Measurements from ENCODE around the gene CDK5R2.

The CDK5R2 gene

DNA sequence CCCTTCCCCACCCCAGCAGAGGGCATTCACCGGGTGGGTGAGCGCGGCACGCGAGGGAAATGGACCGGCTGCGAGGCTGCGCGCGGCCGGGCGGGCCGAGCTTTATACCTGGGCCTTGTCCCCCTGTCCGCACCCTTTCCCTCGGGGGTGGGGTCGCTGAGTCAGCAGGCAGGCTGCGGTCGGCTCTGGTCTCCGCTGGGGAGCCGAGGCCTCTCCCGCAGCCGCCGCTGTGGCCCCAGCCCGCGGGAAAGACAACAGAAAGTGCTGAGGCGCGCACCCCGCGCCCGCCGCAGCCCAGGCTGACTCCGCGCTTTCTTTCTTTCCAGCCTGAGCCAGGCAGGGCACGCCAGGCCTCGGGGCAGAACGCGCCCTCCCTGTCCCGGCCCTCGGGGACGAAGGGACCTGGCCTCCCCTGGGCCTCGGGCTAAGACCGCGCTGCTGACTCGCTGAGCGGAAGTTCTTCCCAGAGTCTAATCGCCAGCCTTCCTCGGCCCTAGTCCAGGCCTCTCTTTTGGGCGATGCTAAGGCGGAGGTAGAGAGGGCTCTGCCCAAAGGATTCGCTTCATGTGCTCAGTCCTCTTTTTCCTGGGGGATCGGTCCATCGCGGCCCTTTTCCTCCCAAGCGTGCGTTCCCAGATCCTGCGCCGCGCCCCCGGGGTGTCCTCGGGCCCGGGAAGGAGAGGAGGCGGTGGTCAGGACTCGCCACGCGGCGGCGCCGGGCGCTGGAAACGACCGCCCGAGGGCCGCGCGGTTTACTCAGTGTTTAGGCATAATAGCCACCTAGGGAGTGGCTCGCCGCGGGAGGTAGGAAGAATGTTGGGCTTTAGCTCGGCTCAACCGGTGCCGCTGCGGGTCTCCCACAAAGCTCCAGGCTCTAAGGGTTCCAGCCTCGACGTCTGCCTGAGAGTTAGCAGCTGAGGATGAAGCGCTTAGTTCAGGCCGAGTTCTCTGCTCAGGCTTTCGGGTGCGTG, 34.2 kb downstream of the CDK5R2 start, which contains the start of gene CRYBA2:
Gene CRYBA2 (minus strand): TSS at position 78 of the 971 bp plus-strand sequence. CDS start 246 bp downstream, outside the sequence.
- Mint-ChIP-seq H3K4me1 (no peaks in the 10 kb centered on the region), H3K27ac (no peak within 1 kb of the TSS), H3K4me3 (no peak within 1 kb of the TSS), H3K27me3 (ENCODE audit: low read depth) (peaks cover 95% of the 10 kb centered on the region), H3K36me3 (ENCODE audit: low read depth) (no peaks in the 10 kb centered on the region), H3K9me3 (peaks cover 5% of the 10 kb centered on the region)
- TF ChIP-seq, protein P1, sequence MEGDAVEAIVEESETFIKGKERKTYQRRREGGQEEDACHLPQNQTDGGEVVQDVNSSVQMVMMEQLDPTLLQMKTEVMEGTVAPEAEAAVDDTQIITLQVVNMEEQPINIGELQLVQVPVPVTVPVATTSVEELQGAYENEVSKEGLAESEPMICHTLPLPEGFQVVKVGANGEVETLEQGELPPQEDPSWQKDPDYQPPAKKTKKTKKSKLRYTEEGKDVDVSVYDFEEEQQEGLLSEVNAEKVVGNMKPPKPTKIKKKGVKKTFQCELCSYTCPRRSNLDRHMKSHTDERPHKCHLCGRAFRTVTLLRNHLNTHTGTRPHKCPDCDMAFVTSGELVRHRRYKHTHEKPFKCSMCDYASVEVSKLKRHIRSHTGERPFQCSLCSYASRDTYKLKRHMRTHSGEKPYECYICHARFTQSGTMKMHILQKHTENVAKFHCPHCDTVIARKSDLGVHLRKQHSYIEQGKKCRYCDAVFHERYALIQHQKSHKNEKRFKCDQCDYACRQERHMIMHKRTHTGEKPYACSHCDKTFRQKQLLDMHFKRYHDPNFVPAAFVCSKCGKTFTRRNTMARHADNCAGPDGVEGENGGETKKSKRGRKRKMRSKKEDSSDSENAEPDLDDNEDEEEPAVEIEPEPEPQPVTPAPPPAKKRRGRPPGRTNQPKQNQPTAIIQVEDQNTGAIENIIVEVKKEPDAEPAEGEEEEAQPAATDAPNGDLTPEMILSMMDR (IDR thresholded peaks at IDR 0.05; ENCODE audit: unreplicated experiment in 3 of 3): no peak

DNA sequence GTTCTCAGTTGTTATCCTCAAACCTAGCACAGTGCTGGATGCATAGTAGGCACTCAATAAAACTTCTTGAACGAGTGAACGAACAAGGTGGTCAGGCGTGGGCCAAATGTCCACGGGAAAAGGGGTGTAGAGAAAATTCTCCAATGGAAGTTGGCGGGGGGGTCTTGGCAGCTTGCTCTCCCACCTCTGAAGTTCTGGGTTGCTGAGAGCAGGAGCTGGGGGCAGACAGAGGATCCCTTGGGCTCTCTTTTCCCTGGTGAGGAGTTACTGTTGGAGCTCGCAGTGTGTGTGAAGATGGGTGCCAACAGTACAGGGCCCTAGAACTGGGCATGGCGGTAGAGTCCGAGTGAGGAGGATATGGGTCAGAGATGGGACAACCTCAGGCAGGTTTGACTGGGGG, 36.1 kb downstream of the CDK5R2 start:
- H3K9me3 Mint-ChIP-seq: peaks cover 5% of the 10 kb centered on the region
- TF ChIP-seq, protein P1 (IDR thresholded peaks at IDR 0.05; ENCODE audit: unreplicated experiment in 3 of 3): no peak
- H3K27ac Mint-ChIP-seq: no peak overlapping the region
- H3K36me3 Mint-ChIP-seq (ENCODE audit: low read depth): no peaks in the 10 kb centered on the region
- H3K27me3 Mint-ChIP-seq (ENCODE audit: low read depth): peaks cover 95% of the 10 kb centered on the region
- peak overlapping the region; percentile 25 to 43 (median 31) for H3K4me3 Mint-ChIP-seq
- peaks cover 6% of the 10 kb centered on the region for H3K4me1 Mint-ChIP-seq

DNA sequence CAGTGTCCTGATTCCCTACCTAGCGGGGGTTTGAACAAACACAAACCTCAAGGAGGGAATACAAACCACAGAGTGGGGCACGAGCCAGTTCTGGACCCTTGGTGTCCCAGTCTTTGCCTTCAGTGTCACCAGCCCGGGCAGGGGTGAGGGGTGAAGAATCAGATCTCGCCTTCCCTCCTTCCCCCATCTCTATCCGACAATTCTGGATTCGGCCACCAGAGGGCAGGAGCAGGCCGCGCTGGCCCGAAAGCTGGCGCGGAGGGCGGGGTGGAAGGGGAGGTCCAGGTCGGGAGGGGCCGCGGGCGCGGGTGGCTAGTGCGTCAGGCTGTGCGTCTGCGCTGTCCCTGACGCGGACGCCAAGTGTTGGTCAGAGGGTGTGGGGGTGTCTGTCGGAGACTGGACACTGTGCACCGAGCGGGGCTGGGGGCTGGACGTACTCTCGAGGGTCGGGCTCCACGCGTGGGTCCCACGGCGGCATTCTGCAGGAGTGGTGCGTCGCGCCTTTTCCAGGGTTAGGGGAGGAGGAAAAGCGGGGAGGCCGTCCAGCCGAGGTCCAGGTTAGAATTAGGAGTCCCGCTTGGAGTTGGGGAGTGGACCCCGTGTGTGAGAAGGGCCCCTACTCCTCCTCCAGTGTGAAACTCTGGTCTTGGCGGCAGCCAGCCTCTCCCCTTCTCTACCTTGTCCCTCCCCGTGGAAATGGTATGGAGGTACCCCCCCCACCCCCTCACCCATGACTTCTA, 36.7 kb downstream of the CDK5R2 start:
- peaks cover 5% of the 10 kb centered on the region for H3K9me3 Mint-ChIP-seq

DNA sequence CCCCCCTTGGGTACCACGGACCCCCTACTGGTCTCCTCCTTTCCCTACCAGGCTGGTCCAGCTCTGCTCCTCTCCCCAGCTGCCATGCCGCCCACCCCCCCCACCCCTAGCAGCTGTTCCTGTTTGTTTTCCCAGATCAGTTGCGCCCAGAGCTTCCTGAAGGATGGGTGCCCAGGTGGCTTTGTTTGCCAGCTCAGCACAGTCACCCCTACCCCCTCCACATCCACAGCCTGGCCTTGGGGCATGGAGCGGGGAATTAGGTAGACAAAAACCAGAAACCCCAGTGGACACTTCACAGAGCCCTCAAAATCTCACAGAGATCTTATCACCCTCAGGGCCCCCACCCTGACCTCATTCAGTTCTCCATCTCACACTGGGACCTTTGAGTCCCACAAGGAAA, 37.5 kb downstream of the CDK5R2 start:
- peaks cover 6% of the 10 kb centered on the region for H3K4me1 Mint-ChIP-seq
- H3K27ac Mint-ChIP-seq: no peak overlapping the region
- no peaks in the 10 kb centered on the region for H3K9me3 Mint-ChIP-seq
- no peak overlapping the region for H3K4me3 Mint-ChIP-seq
- H3K36me3 Mint-ChIP-seq (ENCODE audit: low read depth): no peaks in the 10 kb centered on the region
- peaks cover 93% of the 10 kb centered on the region for H3K27me3 Mint-ChIP-seq (ENCODE audit: low read depth)
- TF ChIP-seq, protein P1 (IDR thresholded peaks at IDR 0.05; ENCODE audit: unreplicated experiment in 3 of 3): no peak

More for the DNA sequence above, 36.7 kb downstream of the CDK5R2 start:
- H3K27ac Mint-ChIP-seq: no peak overlapping the region
- TF ChIP-seq, protein P1 (IDR thresholded peaks at IDR 0.05; ENCODE audit: unreplicated experiment in 3 of 3): peak; percentile 83 to 87 (median 86)
- peak overlapping the region in 2 of 3 experiments; percentile 36 to 61 for H3K4me3 Mint-ChIP-seq
- H3K4me1 Mint-ChIP-seq: peaks cover 6% of the 10 kb centered on the region
- peaks cover 95% of the 10 kb centered on the region for H3K27me3 Mint-ChIP-seq (ENCODE audit: low read depth)
- no peaks in the 10 kb centered on the region for H3K36me3 Mint-ChIP-seq (ENCODE audit: low read depth)

DNA sequence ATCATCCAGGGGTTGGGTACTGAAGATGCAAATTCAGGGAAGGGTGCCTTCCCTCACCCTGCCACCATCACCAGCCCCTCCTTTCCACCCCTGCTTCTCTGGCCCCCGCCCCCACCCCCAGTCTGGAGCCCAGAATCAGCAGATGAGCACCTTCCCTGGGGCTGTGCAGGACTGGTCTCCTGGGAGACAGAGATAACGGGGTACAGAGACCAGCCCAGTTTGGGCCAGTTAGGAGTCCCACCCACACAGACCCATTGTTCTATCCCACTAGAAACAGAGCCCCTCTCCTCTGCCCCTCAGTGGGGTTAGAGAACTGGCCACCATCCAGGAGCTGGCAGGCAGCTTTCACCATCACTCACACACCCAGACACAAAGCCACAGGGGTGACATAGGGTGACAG, 38.3 kb downstream of the CDK5R2 start:
- no peak overlapping the region for H3K4me3 Mint-ChIP-seq
- peaks cover 6% of the 10 kb centered on the region for H3K4me1 Mint-ChIP-seq
- H3K27ac Mint-ChIP-seq: no peak overlapping the region
- H3K9me3 Mint-ChIP-seq: no peaks in the 10 kb centered on the region
- H3K36me3 Mint-ChIP-seq (ENCODE audit: low read depth): no peaks in the 10 kb centered on the region
- TF ChIP-seq, protein P1 (IDR thresholded peaks at IDR 0.05; ENCODE audit: unreplicated experiment in 3 of 3): no peak
- H3K27me3 Mint-ChIP-seq (ENCODE audit: low read depth): peaks cover 93% of the 10 kb centered on the region

Measured in nephron (organoid).